HG03045 (cell line): ENCODE data around the gene MAP3K15.
A peak's percentile ranks its signal among the peaks of the same experiment; 100 is the strongest.

Experiments
- ATAC-seq: cut with Tn5 transposase; IDR thresholded peaks from one replicate; pipeline ENCODE4 v1.9.1; 2021; ENCODE audit warnings: mild to moderate bottlenecking, moderate library complexity; ENCODE audit not compliant: unreplicated experiment

The MAP3K15 gene, protein sequence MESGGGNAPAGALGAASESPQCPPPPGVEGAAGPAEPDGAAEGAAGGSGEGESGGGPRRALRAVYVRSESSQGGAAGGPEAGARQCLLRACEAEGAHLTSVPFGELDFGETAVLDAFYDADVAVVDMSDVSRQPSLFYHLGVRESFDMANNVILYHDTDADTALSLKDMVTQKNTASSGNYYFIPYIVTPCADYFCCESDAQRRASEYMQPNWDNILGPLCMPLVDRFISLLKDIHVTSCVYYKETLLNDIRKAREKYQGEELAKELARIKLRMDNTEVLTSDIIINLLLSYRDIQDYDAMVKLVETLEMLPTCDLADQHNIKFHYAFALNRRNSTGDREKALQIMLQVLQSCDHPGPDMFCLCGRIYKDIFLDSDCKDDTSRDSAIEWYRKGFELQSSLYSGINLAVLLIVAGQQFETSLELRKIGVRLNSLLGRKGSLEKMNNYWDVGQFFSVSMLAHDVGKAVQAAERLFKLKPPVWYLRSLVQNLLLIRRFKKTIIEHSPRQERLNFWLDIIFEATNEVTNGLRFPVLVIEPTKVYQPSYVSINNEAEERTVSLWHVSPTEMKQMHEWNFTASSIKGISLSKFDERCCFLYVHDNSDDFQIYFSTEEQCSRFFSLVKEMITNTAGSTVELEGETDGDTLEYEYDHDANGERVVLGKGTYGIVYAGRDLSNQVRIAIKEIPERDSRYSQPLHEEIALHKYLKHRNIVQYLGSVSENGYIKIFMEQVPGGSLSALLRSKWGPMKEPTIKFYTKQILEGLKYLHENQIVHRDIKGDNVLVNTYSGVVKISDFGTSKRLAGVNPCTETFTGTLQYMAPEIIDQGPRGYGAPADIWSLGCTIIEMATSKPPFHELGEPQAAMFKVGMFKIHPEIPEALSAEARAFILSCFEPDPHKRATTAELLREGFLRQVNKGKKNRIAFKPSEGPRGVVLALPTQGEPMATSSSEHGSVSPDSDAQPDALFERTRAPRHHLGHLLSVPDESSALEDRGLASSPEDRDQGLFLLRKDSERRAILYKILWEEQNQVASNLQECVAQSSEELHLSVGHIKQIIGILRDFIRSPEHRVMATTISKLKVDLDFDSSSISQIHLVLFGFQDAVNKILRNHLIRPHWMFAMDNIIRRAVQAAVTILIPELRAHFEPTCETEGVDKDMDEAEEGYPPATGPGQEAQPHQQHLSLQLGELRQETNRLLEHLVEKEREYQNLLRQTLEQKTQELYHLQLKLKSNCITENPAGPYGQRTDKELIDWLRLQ (N-terminal part only)

DNA sequence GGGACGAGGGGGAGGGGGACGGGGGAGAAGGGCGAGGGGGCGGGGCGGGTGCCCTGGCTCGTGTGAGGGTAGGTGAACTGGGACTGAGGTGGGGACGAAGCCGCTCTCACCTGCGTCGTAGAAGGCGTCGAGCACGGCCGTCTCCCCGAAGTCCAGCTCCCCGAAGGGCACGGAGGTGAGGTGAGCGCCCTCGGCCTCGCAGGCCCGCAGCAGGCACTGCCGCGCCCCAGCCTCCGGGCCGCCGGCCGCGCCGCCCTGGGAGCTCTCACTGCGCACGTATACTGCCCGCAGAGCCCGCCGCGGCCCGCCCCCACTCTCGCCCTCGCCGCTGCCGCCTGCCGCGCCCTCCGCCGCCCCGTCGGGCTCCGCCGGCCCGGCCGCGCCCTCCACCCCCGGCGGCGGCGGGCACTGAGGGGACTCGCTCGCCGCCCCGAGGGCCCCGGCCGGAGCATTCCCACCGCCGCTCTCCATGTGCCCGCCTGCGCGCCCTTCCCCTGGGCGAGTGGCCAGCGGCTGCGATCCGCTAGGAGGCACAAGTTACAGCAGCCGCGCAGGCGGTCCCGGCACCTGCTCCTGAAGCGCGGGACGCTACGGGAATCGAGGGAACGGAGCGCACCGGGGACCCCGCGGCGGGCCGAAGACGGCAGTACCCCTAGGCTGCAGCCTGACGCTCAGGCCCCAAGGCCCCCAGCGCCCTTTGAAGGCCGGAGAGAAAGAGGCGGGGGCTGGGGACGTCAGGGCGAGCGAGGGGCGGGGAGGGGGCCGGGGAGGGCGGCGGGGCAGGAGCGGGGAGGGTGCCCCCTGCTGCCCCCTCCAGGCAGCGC lies at the start of gene MAP3K15:
TSS of gene MAP3K15 (minus strand) at position 718 of the 824 bp plus-strand sequence. CDS start at position 471, 247 bp downstream.
- no peak for ATAC-seq

DNA sequence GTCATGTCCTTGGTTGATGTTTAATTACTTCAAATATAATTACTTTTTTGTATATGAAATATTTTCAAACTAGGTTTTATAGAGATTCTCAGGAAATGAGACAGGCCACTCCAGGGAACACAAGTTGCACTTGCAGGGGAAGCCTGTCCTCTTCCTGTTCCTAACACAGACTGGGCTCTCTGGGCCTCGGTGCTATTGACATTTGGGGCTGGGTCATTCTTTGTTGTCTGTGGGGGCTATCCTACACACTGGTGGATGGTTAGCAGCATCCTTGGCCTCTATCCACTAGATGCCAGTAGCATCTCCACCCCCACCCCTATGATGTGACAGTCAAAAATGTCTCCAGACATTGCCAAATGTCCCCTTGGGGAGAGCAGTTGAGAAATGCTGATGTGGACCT lies 49.3 kb upstream of the MAP3K15 start:
- no peak for ATAC-seq

DNA sequence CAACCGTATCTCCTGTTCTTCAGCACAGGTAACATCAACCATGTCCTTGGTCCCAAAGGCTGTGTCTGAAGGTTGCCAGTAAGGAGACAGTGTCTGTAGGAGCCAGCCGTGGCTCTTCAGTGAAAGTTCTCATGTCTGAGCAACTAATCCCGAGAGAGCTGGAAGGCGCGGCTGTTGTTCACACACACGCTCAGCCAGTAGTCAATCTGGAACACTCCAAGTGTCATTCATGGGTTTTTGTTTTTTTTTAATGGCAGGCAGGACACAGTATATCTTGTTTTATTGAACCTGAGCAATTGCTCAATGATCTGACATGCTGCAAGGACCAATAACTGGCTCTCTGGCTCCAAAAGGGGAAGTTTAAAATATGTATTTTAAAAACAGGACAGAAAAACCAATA lies 48.4 kb upstream of the MAP3K15 start:
- ATAC-seq, result no peak

- no peak for ATAC-seq
Measured at GRCh38 chrX:19563327-19563726, 48.0 kb upstream of the MAP3K15 start.

GRCh38 chrX:19560611-19561010 lies 45.3 kb upstream of the MAP3K15 start:
- ATAC-seq, result no peak

GRCh38 chrX:19557822-19558221 lies 42.5 kb upstream of the MAP3K15 start:
- ATAC-seq, result no peak

DNA sequence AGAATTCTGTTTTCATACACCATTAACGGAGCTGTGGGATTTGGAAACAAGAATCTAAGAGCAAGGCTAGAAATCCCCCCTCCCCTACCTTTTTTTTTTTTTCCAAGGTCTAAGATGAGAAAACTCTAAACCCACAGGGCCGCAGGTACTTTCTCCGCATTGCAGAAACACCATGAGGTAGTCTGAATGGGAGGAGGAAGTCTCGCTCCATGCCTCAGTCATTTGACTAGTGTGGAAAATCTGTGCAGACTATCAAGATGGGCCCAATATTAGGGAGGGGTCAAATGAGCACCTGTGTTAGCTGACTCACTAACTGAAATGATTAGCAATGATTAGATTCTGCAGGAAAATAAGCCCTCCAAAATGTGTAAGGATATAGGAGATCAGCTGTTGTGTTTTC lies 40.9 kb upstream of the MAP3K15 start:
- no peak for ATAC-seq

GRCh38 chrX:19555683-19556082 lies 40.4 kb upstream of the MAP3K15 start:
- ATAC-seq, result no peak

DNA sequence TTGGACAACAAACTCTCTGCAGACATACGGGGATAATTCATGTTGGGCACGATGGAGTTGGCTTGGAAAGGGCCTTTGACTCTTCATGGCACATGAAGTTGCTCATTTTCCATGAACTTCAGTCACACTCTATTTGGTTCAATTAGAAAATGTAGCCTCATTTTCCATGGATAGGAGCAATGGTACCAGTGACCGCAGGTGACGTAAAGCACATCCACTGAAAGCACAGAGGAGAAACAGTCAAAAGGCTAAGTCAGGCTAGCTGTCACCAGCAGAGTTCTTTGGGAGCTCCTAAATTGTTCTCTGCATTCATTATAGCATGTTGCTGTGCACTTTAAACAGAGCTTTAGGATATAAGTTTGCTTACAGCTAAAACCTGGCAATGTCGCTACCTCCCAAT lies 39.9 kb upstream of the MAP3K15 start:
- peak; percentile 20 for ATAC-seq

- peak; percentile 50 for ATAC-seq
Measured at GRCh38 chrX:19554786-19555185, 39.5 kb upstream of the MAP3K15 start.

GRCh38 chrX:19552793-19553192 lies 37.5 kb upstream of the MAP3K15 start:
- ATAC-seq, result no peak

DNA sequence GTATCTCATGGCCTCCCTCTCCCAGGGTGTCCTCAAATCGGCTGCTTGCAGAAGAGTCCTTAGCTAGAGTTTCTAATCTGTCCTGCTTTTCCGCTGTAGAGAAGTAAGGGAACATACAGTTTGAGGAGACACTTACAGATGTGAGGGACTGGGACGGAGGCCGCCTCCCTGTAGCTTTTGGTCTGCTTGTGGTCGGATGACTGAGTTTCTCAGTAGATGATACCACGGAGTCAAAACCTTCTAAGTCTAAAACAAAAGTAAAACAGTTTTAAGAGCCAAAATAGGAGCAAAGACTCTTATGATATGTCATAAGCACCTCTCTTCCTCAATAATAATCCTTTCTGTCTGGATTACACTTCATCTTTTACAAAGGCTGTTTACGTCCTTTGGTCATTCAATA lies 34.5 kb upstream of the MAP3K15 start:
- ATAC-seq, result no peak

GRCh38 chrX:19548934-19549333 lies 33.6 kb upstream of the MAP3K15 start:
- ATAC-seq, result no peak

- ATAC-seq, result no peak
Measured at GRCh38 chrX:19548279-19548678, 33.0 kb upstream of the MAP3K15 start.

- ATAC-seq, result no peak
Measured at GRCh38 chrX:19545651-19546050, 30.3 kb upstream of the MAP3K15 start.

DNA sequence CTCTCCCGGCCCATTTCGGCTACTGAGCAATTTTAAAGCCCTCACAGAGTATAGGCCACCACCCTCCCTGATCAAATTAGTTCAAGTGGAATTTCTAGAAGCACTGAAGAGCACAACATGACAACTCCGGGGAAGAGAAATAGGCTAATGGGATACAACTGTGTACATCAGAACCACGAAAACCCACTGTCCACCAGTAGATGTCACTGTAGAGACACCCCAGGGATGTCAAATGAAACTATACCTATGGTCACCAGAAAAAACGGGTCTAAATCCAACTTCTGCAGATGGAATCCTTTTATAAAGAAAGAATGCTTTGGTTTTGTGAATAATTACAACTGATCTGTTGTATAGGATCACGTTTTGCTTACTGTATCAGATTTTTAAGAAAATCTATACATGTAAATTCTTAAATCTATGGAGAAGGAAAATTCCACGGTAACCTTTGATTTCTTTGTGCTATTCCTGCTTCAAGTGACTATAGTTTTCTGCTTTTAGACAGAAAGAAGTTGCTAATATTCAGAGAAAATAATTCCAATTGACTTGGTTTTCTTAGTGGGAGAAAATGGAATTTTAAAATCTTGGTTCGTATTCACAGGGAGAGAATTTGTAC lies 29.5 kb upstream of the MAP3K15 start:
- ATAC-seq, result no peak

DNA sequence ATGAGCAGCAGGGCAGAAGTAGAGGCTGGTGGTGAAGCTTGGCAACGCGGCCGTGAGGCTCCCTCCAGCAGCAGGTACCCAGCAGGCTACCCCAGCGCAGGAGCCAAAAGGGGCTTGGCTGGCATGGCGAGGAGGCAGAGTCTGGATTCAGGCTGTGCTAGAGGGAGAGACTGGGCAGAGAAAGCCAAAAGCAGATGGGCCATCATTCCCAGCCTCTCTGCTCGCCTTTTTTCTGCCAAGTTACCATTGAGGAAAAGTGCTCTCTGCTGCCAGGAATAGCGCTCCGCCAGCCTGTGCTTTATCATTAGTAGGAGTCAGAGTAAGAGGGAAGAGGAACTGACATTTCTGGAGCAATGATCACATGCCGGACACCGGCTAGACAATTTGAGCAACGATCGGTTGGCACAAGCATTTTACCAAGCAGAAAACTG lies 28.7 kb upstream of the MAP3K15 start:
- no peak for ATAC-seq

GRCh38 chrX:19543020-19543715 lies 27.9 kb upstream of the MAP3K15 start:
- no peak for ATAC-seq

DNA sequence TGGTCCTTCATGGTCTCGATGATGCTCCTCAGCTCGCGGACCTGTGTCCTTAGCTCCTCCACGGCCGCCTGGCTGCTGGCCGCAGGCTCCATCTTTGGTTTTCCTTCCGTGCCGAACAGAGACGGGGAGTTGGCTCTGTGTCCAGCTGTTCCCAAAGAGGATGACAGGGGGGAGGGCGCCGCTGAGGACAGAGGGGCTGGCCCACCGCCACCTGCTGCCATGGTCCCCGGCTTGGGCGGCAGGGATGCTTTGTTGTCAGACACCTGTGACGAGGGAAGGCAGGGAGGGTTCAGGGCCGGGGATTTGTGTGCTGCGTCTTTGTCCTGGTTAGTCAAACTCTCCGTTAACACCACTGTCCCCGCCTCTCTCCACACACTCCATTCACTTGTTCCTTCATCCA lies 26.6 kb upstream of the MAP3K15 start:
- ATAC-seq, result no peak
